HEK293T (cell line): Measurements from ENCODE around the gene APBB2.

Experiments
- ARNT ChIP-seq: fragments of 450-650 bp; IDR thresholded peaks from 2 replicates; pipeline ENCODE4 v1.6.1; 2017; ENCODE audit warnings: mild to moderate bottlenecking
- BHLHE40 ChIP-seq: fragments of 450-650 bp; IDR thresholded peaks from 2 replicates; pipeline ENCODE4 v1.6.1; 2016; ENCODE audit warnings: mild to moderate bottlenecking, moderate library complexity, borderline replicate concordance
- FOXK2 ChIP-seq: fragments of 450-650 bp; IDR thresholded peaks from 2 replicates; pipeline ENCODE4 v1.6.1; 2016; ENCODE audit warnings: mild to moderate bottlenecking
- FOXM1 ChIP-seq: fragments of 450-650 bp; IDR thresholded peaks from 2 replicates; pipeline ENCODE4 v1.6.1; 2017; ENCODE audit warnings: mild to moderate bottlenecking, borderline replicate concordance
- L3MBTL2 ChIP-seq: fragments of 450-650 bp; conservative IDR thresholded peaks from 2 replicates; pipeline ENCODE4 v1.6.1; 2016; ENCODE audit warnings: mild to moderate bottlenecking
- NFRKB ChIP-seq: fragments of 450-650 bp; IDR thresholded peaks from 2 replicates; pipeline ENCODE4 v1.6.1; 2016; ENCODE audit warnings: mild to moderate bottlenecking, moderate library complexity
- PKNOX1 ChIP-seq: fragments of 450-650 bp; IDR thresholded peaks from 2 replicates; pipeline ENCODE4 v1.6.1; 2016
- SP1 ChIP-seq: fragments of 450-650 bp; IDR thresholded peaks from 2 replicates; pipeline ENCODE4 v1.6.1; 2017
- SUZ12 ChIP-seq: fragments of 450-650 bp; IDR thresholded peaks from 2 replicates; pipeline ENCODE4 v1.6.1; 2016; ENCODE audit warnings: mild to moderate bottlenecking
- TARDBP ChIP-seq: fragments of 450-650 bp; IDR thresholded peaks from 2 replicates; pipeline ENCODE4 v1.6.1; 2016
- ZNF384 ChIP-seq: fragments of 450-650 bp; IDR thresholded peaks from 2 replicates; pipeline ENCODE4 v1.6.1; 2016

DNA sequence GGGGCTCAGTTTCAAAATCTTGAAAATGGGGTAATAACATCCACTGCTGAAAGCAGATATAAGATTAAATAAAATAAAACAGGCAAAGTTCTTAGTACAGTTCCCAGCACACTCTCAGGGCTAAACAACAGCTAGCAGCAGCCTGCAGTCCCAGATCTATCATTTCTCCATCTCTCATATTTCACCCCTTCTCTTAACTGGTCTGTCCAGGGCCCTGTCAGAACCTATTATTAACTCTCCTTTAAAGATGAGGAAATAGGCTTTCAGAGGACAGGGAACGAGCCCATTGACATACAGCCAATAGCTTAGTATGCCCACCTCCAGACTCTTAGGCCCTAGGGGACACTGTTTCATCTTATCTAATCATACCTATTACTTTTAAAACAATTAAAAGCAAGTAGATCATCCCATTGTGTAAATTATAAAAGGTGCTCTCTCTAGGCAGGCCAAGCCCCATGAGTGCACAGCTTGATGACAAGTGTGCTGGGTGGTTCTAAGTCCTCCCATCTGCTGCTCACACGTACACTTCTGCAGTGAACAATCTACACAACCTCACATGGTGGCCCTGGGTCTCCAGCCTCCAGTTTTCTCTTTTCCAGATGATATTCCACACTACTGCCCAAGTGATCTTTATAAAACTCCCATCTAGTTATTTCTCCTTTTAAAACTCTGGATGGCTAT, 119.0 kb downstream of the APBB2 start:
- TF ChIP-seq FOXM1 (no peak), L3MBTL2 (no peak), BHLHE40 (no peak), ARNT (no peak), SUZ12 (no peak), SP1 (no peak), TARDBP (no peak), FOXK2 (no peak), NFRKB (no peak), PKNOX1 (no peak), ZNF384 (no peak)
